H1 (cell line): Measurements from ENCODE around the gene PSME1. TPM values are rescaled to one million over a fixed set of nuclear protein-coding genes. Genes with fewer than 3 reads are reported as not detected.
A peak's percentile ranks its signal among the peaks of the same experiment; 100 is the strongest.

Source experiments
- ASH2L ChIP-seq: fragments of 200-600, 300-600 bp; sonication (generic); IDR thresholded peaks from one replicate; pipeline ENCODE4 v1.7.1; 2017; ENCODE audit warnings: low read length
- BACH1 ChIP-seq: IDR thresholded peaks from 2 replicates; pipeline ENCODE4 v1.6.1; 2012; ENCODE audit warnings: low read length, improper control_type of control experiment
- BRCA1 ChIP-seq: IDR thresholded peaks from 2 replicates; pipeline ENCODE4 v1.6.1; 2012; ENCODE audit warnings: low read depth, low read length, improper control_type of control experiment
- CEBPB ChIP-seq: IDR thresholded peaks from 2 replicates; pipeline ENCODE4 v1.6.1; 2012; ENCODE audit warnings: low read depth, low read length
- CHD2 ChIP-seq: IDR thresholded peaks from 2 replicates; pipeline ENCODE4 v1.6.1; 2012; ENCODE audit warnings: low read length, improper control_type of control experiment
- CREB1 ChIP-seq: IDR thresholded peaks from 2 replicates; pipeline ENCODE4 v1.6.1; 2012; ENCODE audit warnings: inconsistent platforms
- CTBP2 ChIP-seq: IDR thresholded peaks from 2 replicates; pipeline ENCODE4 v1.7.0; 2011; ENCODE audit warnings: borderline replicate concordance, mild to moderate bottlenecking, moderate library complexity, mixed read lengths, low read length; ENCODE audit not compliant: insufficient read depth, insufficient read length
- CTCF ChIP-seq, 3 experiments: IDR thresholded peaks; 1 replicate in 2 of 3; 2 replicates in 1 of 3; pipeline versions ENCODE4 v1.5.1 to v1.6.1; 2011; ENCODE audit warnings: low read length in 3 of 3, mild to moderate bottlenecking in 3 of 3, inconsistent platforms in 2 of 3, low read depth in 1 of 3, moderate library complexity in 1 of 3; ENCODE audit not compliant: insufficient read depth in 1 of 3; ENCODE audit errors: control extremely low read depth in 1 of 3
- GABPA ChIP-seq: IDR thresholded peaks from 2 replicates; pipeline ENCODE4 v1.6.1; 2011; ENCODE audit warnings: mild to moderate bottlenecking, low read length, moderate library complexity, borderline replicate concordance; ENCODE audit not compliant: insufficient read depth
- HDAC6 ChIP-seq: IDR thresholded peaks from one replicate; pipeline ENCODE4 v1.7.1; 2012; ENCODE audit warnings: low read depth, mild to moderate bottlenecking, inconsistent platforms, low read length, moderate library complexity
- JUND ChIP-seq: IDR thresholded peaks from 2 replicates; pipeline ENCODE4 v1.6.1; 2011; ENCODE audit warnings: mild to moderate bottlenecking, improper control_type of control experiment, low read length
- KDM1A ChIP-seq: fragments of 200-600, 300-600 bp; sonication (generic); IDR thresholded peaks from 2 replicates; pipeline ENCODE4 v1.7.1; 2016; ENCODE audit warnings: mild to moderate bottlenecking, low read length, borderline replicate concordance
- MAFK ChIP-seq: IDR thresholded peaks from 2 replicates; pipeline ENCODE4 v1.6.1; 2012; ENCODE audit warnings: low read depth, mild to moderate bottlenecking, improper control_type of control experiment, low read length
- NRF1 ChIP-seq: IDR thresholded peaks from 2 replicates; pipeline ENCODE4 v1.6.1; 2011; ENCODE audit warnings: mild to moderate bottlenecking, low read depth, low read length, improper control_type of control experiment
- RBBP5 ChIP-seq: IDR thresholded peaks from 2 replicates; pipeline ENCODE4 v1.7.1; 2012; ENCODE audit warnings: low read depth, mild to moderate bottlenecking, inconsistent platforms, low read length, moderate library complexity, borderline replicate concordance
- RNF2 ChIP-seq: fragments of 200-900, 300-1000 bp; sonication (generic); IDR thresholded peaks from 2 replicates; pipeline ENCODE4 v1.7.1; 2016; ENCODE audit warnings: borderline replicate concordance, low read depth, mild to moderate bottlenecking, antibody characterized with exemption, low read length; ENCODE audit not compliant: poor library complexity, severe bottlenecking; ENCODE audit errors: missing control alignments
- SRF ChIP-seq: IDR thresholded peaks from 2 replicates; pipeline ENCODE4 v1.6.1; 2011; ENCODE audit warnings: mild to moderate bottlenecking, low read depth, low read length, moderate library complexity
- TAF1 ChIP-seq: IDR thresholded peaks from 2 replicates; pipeline ENCODE4 v1.6.1; 2011; ENCODE audit warnings: mild to moderate bottlenecking, low read depth, low read length
- USF2 ChIP-seq: IDR thresholded peaks from 2 replicates; pipeline ENCODE4 v1.6.1; 2011; ENCODE audit warnings: low read length, improper control_type of control experiment
- YY1 ChIP-seq: IDR thresholded peaks from 2 replicates; pipeline ENCODE4 v1.6.1; 2011; ENCODE audit warnings: low read depth, mild to moderate bottlenecking, low read length
- polyA plus RNA-seq, 7 experiments: library from polyadenylated mRNA; depleted of rRNA in 3 of 7; stranded (reverse) in 5 of 7; unstranded in 2 of 7; fragments of >200 nt in 5 of 7; fragments of 200-250 nt in 2 of 7; gene quantifications; 1 replicate in 5 of 7; 2 replicates in 1 of 7; 4 replicates in 1 of 7; pipeline versions ENCODE4 v1.2.1 to v1.2.3, GENCODE V29; 2011 to 2013; ENCODE audit warnings: missing spikeins in 2 of 7, mixed read lengths in 2 of 7
- total RNA-seq: library from RNA; stranded (reverse); fragmentation: NEBNext Ultra II Directional; extraction: Animal tissue kit (Norgen Biotek cat#: 25700); gene quantifications from 2 replicates; pipeline ENCODE4 v1.2.1, GENCODE V29; 2021

PSME1 gene
- total and polyA plus RNA-seq, 2 of the 8 experiments (the other 6 are each of a cell fraction or from before 2014, with no cell fraction given) = 74.9 to 85.9 TPM

DNA sequence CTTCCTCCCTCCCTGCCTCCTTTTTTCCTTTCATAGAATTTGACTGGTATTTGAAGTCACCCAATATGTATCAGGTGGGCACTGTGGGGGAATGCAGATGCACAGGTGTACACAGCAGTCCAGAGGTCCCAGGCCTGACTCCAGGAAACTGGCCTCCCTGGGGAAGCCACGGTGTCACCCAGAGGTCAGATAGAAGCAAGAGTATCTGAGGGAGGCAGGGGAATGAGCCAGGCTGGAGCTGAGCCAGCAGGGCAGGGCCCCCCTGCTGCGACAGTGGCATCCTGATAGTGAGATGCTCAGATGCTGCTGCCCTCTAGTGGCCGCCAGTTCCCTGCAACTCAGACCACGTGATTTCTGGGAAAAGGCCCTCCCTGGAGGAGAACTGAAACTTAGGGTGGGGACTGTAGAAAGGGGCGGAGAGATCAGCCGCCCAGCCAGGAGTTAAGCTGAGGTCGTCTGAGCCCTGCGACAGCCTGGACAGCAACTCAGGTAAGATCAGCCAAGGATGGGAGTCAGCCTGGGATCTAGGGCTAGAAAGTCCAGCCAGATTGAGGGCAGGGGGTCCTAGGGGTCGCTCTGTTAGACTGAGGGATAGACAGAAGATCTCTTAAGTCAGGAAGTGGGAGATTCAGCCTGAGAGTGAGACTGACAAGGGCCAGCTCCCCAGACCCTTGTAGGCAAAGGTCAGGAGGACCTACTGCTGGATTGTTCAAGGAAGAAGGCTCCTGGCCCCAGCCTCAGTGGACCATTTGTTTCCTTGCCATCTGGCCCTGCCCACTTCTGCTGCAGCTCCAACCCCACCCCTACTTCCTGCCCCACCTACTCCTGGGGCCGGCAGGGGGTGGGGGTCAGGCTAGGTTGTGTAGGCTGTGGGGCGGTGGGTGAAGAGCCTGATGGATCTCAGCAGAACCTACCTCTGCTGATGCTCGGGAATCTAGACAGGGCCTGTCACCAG, 25.1 kb downstream of the PSME1 start, which contains the start of gene IRF9 (continued):
- TF ChIP-seq CTCF (IDR thresholded peaks at IDR 0.05; ENCODE audit: control extremely low read depth in 1 of 3, insufficient read depth in 1 of 3, low read depth in 1 of 3, low read length in 3 of 3) (peak; percentile 85 to 97 (median 95)), USF2 (peak; percentile 93), RBBP5 (no peak), YY1 (0 out of 2 replicates have a peak, but pooled peaks have one; percentile 33), TAF1 (peak; percentile 31; the same call in 1 of the 2 replicates), HDAC6 (no peak), RNF2 (no peak), ASH2L (no peak), CTBP2 (no peak), BACH1 (no peak), CEBPB (no peak), CREB1 (peak; percentile 66), SRF (no peak), JUND (peak; percentile 44; the same call in 1 of the 2 replicates), KDM1A (no peak), BRCA1 (no peak; the same call in 1 of the 2 replicates), CHD2 (peak; percentile 40; the same call in 1 of the 2 replicates), MAFK (no peak), GABPA (no peak), NRF1 (no peak)
